WTC11 (cell line): Measurements from ENCODE around the gene PREP. TPM values are rescaled to one million over a fixed set of nuclear protein-coding genes. Genes with fewer than 3 reads are reported as not detected.

Experiments
- ATAC-seq: fragments of 200-7000 bp; cut with Tn5 transposase; 2 replicates; pipeline ENCODE4 v1.10.0; 2021; ENCODE audit warnings: mild to moderate bottlenecking, moderate library complexity
- CTCF ChIA-PET: fragments of 300-600 bp; sonication (Branson Sonifier 250); formaldehyde crosslinking; loops from one replicate; lab custom pipeline; 2021; ENCODE audit warnings: antibody characterized with exemption; lab: Charles Lee
- POLR2A ChIA-PET: fragments of 350-600 bp; sonication (Branson Sonifier 250); formaldehyde crosslinking; loops from one replicate; lab custom pipeline; 2021; ENCODE audit warnings: antibody characterized with exemption; lab: Charles Lee
- DNase-seq: peaks from one replicate; pipeline ENCODE4 v3.0.0; 2021; ENCODE audit warnings: low spot score
- H3K27ac Mint-ChIP-seq: 2 replicates; pipeline ENCODE4 v1.8.0; 2021; ENCODE audit warnings: mixed read lengths
- H3K27me3 Mint-ChIP-seq: 2 replicates; pipeline ENCODE4 v1.8.0; 2021; ENCODE audit warnings: low read depth, mild to moderate bottlenecking, moderate library complexity, mixed read lengths
- H3K36me3 Mint-ChIP-seq: 2 replicates; pipeline ENCODE4 v1.8.0; 2021; ENCODE audit warnings: mixed read lengths
- H3K4me1 Mint-ChIP-seq: 2 replicates; pipeline ENCODE4 v1.8.0; 2022; ENCODE audit warnings: mixed read lengths
- H3K4me3 Mint-ChIP-seq: 2 replicates; pipeline ENCODE4 v1.8.0; 2021; ENCODE audit warnings: mild to moderate bottlenecking, moderate library complexity, mixed read lengths
- H3K9me3 Mint-ChIP-seq: 2 replicates; pipeline ENCODE4 v1.8.0; 2021; ENCODE audit warnings: mixed read lengths
- ATF1 ChIP-seq: sonication (generic); formaldehyde crosslinking; IDR thresholded peaks from 2 replicates; pipeline ENCODE4 v1.8.1; 2023; ENCODE audit warnings: mild to moderate bottlenecking, moderate library complexity, missing genetic modification reagents
- CREB1 ChIP-seq: sonication (generic); formaldehyde crosslinking; IDR thresholded peaks from 2 replicates; pipeline ENCODE4 v1.8.0; 2023; ENCODE audit warnings: mild to moderate bottlenecking, missing genetic modification reagents
- EMX1 ChIP-seq: fragments of 250-450 bp; sonication (Bioruptor Pico); IDR thresholded peaks from 2 replicates; pipeline ENCODE4 v1.8.0; 2021; ENCODE audit warnings: mild to moderate bottlenecking
- FOXK1 ChIP-seq: sonication (generic); formaldehyde crosslinking; IDR thresholded peaks from 2 replicates; pipeline ENCODE4 v1.8.0; 2022; ENCODE audit warnings: mild to moderate bottlenecking, moderate library complexity, missing genetic modification reagents
- HMGA2 ChIP-seq: fragments of 250-450 bp; sonication (Bioruptor Pico); IDR thresholded peaks from 2 replicates; pipeline ENCODE4 v1.4.0; 2021; ENCODE audit warnings: mild to moderate bottlenecking, moderate library complexity
- MAX ChIP-seq: sonication (generic); formaldehyde crosslinking; IDR thresholded peaks from 2 replicates; pipeline ENCODE4 v1.8.0; 2022; ENCODE audit warnings: mild to moderate bottlenecking, missing genetic modification reagents
- NFATC4 ChIP-seq: fragments of 250-450 bp; sonication (Bioruptor Pico); IDR thresholded peaks from 2 replicates; pipeline ENCODE4 v1.9.0; 2021; ENCODE audit warnings: mild to moderate bottlenecking
- NR3C1 ChIP-seq: sonication (generic); formaldehyde crosslinking; conservative IDR thresholded peaks from 2 replicates; pipeline ENCODE4 v1.8.1; 2023; ENCODE audit warnings: low read depth, mild to moderate bottlenecking, missing genetic modification reagents
- OVOL2 ChIP-seq: fragments of 250-450 bp; sonication (Bioruptor Pico); IDR thresholded peaks from 2 replicates; pipeline ENCODE4 v1.9.0; 2021; ENCODE audit warnings: mild to moderate bottlenecking, borderline replicate concordance
- RORB ChIP-seq: fragments of 250-450 bp; sonication (Bioruptor Pico); IDR thresholded peaks from 2 replicates; pipeline ENCODE4 v1.9.0; 2021; ENCODE audit warnings: mild to moderate bottlenecking
- SP1 ChIP-seq: sonication (generic); formaldehyde crosslinking; conservative IDR thresholded peaks from 2 replicates; pipeline ENCODE4 v1.8.1; 2022; ENCODE audit warnings: missing genetic modification reagents
- TCF7 ChIP-seq: sonication (generic); formaldehyde crosslinking; IDR thresholded peaks from 2 replicates; pipeline ENCODE4 v1.8.0; 2022; ENCODE audit warnings: mild to moderate bottlenecking, low read depth, missing genetic modification reagents, moderate library complexity
- ZMAT4 ChIP-seq: fragments of 250-450 bp; sonication (Bioruptor Pico); IDR thresholded peaks from 2 replicates; pipeline ENCODE4 v1.9.0; 2021; ENCODE audit warnings: mild to moderate bottlenecking
- ZNF317 ChIP-seq: sonication (generic); formaldehyde crosslinking; IDR thresholded peaks from 2 replicates; pipeline ENCODE4 v1.8.1; 2023; ENCODE audit warnings: low read depth, mild to moderate bottlenecking, moderate library complexity, missing genetic modification reagents, borderline replicate concordance
- ZNF532 ChIP-seq: fragments of 250-450 bp; sonication (Bioruptor Pico); IDR thresholded peaks from 2 replicates; pipeline ENCODE4 v1.9.0; 2021; ENCODE audit warnings: mild to moderate bottlenecking, borderline replicate concordance
- total RNA-seq: library from RNA; stranded (reverse); gene quantifications from 3 replicates; pipeline ENCODE4 v1.2.3, GENCODE V29; 2021
- TF ChIP-seq, protein P1 (sequence below): sonication (generic); formaldehyde crosslinking; IDR thresholded peaks from 2 replicates; pipeline ENCODE4 v1.8.1; 2022; ENCODE audit warnings: low read depth, mild to moderate bottlenecking, moderate library complexity, missing genetic modification reagents, borderline replicate concordance
- TF ChIP-seq, protein P2 (sequence below): sonication (generic); formaldehyde crosslinking; IDR thresholded peaks from 2 replicates; pipeline ENCODE4 v1.8.1; 2022; ENCODE audit warnings: low read depth, missing genetic modification reagents, borderline replicate concordance

PREP gene
- total RNA-seq, 1 experiment from 2014 or later = 58.8 TPM

DNA sequence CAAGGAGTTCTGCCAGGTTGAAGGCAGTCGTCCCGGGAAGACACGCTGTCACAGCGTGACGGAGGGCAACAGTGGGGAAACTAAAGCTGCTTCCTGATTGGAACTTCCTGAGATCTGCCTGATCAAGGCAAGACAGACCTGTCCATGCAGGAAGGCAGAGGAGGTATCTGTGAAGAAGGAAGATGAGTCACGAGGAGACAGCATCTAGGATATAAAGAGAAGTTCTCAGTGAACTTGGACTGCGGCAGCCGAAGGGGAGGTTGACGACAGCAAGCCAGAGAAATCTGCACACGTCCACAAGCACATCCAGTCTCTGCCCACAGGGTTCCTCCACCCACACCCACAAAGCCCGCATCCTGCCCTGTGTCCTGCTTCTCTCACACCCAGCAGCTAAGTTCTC, 38.6 kb downstream of the PREP start:
- POLR2A ChIA-PET = no interaction called here
- H3K4me1 Mint-ChIP-seq = no peaks in the 10 kb centered on the region
- H3K27me3 Mint-ChIP-seq = no peaks in the 10 kb centered on the region
- ATAC-seq = no peak
- TF ChIP-seq EMX1 (no peak), FOXK1 (CRISPR knock-in tag) (no peak), RORB (no peak), ATF1 (CRISPR knock-in tag) (no peak), NFATC4 (no peak), ZMAT4 (CRISPR knock-in tag) (no peak), HMGA2 (CRISPR knock-in tag) (no peak)
- TF ChIP-seq, protein P1, sequence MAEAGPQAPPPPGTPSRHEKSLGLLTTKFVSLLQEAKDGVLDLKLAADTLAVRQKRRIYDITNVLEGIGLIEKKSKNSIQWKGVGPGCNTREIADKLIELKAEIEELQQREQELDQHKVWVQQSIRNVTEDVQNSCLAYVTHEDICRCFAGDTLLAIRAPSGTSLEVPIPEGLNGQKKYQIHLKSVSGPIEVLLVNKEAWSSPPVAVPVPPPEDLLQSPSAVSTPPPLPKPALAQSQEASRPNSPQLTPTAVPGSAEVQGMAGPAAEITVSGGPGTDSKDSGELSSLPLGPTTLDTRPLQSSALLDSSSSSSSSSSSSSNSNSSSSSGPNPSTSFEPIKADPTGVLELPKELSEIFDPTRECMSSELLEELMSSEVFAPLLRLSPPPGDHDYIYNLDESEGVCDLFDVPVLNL (CRISPR knock-in tag) = no peak
- TF ChIP-seq, all 79 proteins: peak for 0
- H3K4me3 Mint-ChIP-seq = no peak overlapping the region
- peak overlapping the region; percentile 41; the same call in 1 of the 2 replicates for H3K27ac Mint-ChIP-seq
- H3K36me3 Mint-ChIP-seq = peaks cover 39% of the 10 kb centered on the region
- DNase-seq = no peak
- H3K9me3 Mint-ChIP-seq = no peaks in the 10 kb centered on the region
- CTCF ChIA-PET = interaction anchor here (1.1 to 2.1 kb wide), 4 partner anchors 43 to 275 kb away, joined by 3 to 15 read pairs (median 8); no protein-coding TSS in a partner anchor

DNA sequence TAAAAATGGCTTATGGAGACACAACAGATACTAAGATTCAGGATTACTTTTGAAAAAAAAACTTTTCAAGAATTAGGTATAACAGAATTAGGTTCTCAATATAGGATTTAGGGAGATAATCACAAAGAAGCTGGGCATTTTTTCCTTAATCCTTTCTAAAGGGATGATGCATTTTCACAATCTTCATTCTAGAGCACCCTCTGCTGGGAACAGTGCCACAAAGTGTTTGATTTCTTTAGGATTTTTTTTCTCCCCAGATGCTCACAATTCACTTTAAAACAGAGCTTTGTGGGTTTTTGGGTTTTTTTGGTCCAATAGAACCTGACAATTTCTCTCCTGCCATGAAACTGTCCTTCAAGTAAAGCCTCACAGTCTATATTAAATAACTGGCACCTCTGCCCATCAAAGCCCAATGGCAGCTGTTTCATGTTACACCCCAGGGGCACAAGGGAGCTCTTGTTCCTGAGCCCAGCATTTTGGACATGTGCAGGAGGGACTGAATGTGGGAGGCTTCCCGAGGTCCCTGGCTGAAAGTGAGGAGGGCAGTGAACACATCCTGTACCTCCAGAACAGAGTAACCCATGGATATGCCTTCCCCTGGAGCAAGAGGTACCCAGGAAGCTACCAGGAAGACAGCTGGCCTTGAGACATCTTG, 39.7 kb downstream of the PREP start:
- Mint-ChIP-seq H3K36me3 (peaks cover 44% of the 10 kb centered on the region), H3K27me3 (no peaks in the 10 kb centered on the region), H3K27ac (no peak overlapping the region), H3K4me1 (peaks cover 2% of the 10 kb centered on the region; the same call in 1 of the 2 replicates), H3K9me3 (no peaks in the 10 kb centered on the region), H3K4me3 (no peak overlapping the region)
- ATAC-seq = no peak
- no peak for TF ChIP-seq CREB1 (CRISPR knock-in tag)
- TF ChIP-seq NR3C1 (CRISPR knock-in tag) = no peak
- TF ChIP-seq TCF7 (CRISPR knock-in tag) = no peak
- TF ChIP-seq, protein P2, sequence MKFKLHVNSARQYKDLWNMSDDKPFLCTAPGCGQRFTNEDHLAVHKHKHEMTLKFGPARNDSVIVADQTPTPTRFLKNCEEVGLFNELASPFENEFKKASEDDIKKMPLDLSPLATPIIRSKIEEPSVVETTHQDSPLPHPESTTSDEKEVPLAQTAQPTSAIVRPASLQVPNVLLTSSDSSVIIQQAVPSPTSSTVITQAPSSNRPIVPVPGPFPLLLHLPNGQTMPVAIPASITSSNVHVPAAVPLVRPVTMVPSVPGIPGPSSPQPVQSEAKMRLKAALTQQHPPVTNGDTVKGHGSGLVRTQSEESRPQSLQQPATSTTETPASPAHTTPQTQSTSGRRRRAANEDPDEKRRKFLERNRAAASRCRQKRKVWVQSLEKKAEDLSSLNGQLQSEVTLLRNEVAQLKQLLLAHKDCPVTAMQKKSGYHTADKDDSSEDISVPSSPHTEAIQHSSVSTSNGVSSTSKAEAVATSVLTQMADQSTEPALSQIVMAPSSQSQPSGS = no peak
- TF ChIP-seq OVOL2 = no peak
- TF ChIP-seq, protein P1 (CRISPR knock-in tag) = no peak
- no peak for TF ChIP-seq RORB
- no peak for TF ChIP-seq MAX (CRISPR knock-in tag)
- TF ChIP-seq SP1 (CRISPR knock-in tag) = no peak
- no peak for TF ChIP-seq ZNF317 (CRISPR knock-in tag)
- no peak for TF ChIP-seq ZNF532
- ChIA-PET CTCF (interaction anchor here (0.7 to 2.1 kb wide), 12 partner anchors 9 to 278 kb away, joined by 3 to 20 read pairs (median 5); a partner anchor contains a TSS), POLR2A (no interaction called here)
- no peak for DNase-seq
